Activated naive CD8-positive, alpha-beta T cell (primary cell): Measurements from ENCODE around the gene GAS6.

Experiments
- H3K27ac Mint-ChIP-seq: one replicate; pipeline ENCODE4 v1.8.0; 2021; ENCODE audit warnings: mixed read lengths
- H3K27me3 Mint-ChIP-seq: one replicate; pipeline ENCODE4 v1.8.0; 2021; ENCODE audit warnings: mixed read lengths
- H3K36me3 Mint-ChIP-seq: one replicate; pipeline ENCODE4 v1.8.0; 2021; ENCODE audit warnings: mixed read lengths
- H3K4me1 Mint-ChIP-seq: one replicate; pipeline ENCODE4 v1.8.0; 2021; ENCODE audit warnings: low read depth, mixed read lengths
- H3K4me3 Mint-ChIP-seq: one replicate; pipeline ENCODE4 v1.8.0; 2021; ENCODE audit warnings: mild to moderate bottlenecking, mixed read lengths
- H3K9me3 Mint-ChIP-seq: one replicate; pipeline ENCODE4 v1.8.0; 2021; ENCODE audit warnings: low read depth, mixed read lengths

GAS6 gene

GRCh38 chr13:113811081-113811928 is 52.6 kb downstream of the GAS6 start:
- H3K27me3 Mint-ChIP-seq = no peaks in the 10 kb centered on the region
- H3K4me1 Mint-ChIP-seq = peaks cover 6% of the 10 kb centered on the region
- H3K9me3 Mint-ChIP-seq = no peaks in the 10 kb centered on the region
- H3K36me3 Mint-ChIP-seq = no peaks in the 10 kb centered on the region
- no peak overlapping the region for H3K4me3 Mint-ChIP-seq
- no peak overlapping the region for H3K27ac Mint-ChIP-seq

DNA sequence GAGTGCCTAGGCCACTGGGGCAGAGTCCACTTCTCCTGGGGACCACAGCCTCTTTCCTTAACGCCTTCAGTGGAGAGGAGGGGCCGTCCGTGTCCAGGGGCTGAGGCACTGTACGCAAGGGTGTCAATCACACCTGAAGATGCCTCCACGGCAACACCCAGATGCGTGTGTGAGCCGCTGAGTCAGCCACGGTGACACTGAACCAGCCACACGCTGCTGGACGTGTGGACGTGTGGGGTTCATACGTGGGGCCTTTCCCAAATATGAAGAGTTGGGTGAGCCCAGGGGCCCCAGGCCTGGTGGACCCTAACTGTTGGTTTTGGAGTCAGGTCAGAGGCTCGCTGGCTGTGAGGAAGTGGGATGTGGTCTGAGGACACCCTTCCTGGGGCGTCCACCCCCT is 53.2 kb downstream of the GAS6 start:
- Mint-ChIP-seq H3K27ac (no peak overlapping the region), H3K4me3 (no peak overlapping the region), H3K9me3 (no peaks in the 10 kb centered on the region), H3K4me1 (no peaks in the 10 kb centered on the region), H3K36me3 (no peaks in the 10 kb centered on the region), H3K27me3 (no peaks in the 10 kb centered on the region)

DNA sequence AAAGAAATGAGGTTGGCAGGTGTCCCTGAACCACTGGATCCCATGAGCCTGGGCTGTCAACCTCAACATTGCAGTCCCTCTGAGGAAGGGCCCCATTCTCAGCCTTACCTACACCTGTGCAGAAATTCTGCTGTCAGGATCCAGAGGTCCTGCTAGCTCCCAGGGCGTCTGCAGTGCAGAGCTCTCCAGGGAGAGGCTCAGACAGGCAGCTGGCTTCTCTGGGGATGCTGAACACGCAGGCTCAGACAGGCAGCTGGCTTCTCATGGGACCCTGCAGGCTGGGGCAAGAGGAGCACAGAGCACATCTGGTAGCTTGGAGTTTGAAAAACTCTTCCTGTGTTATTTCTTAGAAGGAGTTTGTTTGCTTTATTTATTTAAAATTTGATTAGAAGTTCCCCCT is 53.9 kb downstream of the GAS6 start:
- Mint-ChIP-seq H3K27ac (no peak overlapping the region), H3K4me1 (no peaks in the 10 kb centered on the region), H3K9me3 (no peaks in the 10 kb centered on the region), H3K36me3 (no peaks in the 10 kb centered on the region), H3K4me3 (no peak overlapping the region), H3K27me3 (no peaks in the 10 kb centered on the region)

GRCh38 chr13:113808058-113808834 is 55.6 kb downstream of the GAS6 start:
- H3K4me1 Mint-ChIP-seq = no peaks in the 10 kb centered on the region
- no peaks in the 10 kb centered on the region for H3K36me3 Mint-ChIP-seq
- no peak overlapping the region for H3K4me3 Mint-ChIP-seq
- H3K27me3 Mint-ChIP-seq = no peaks in the 10 kb centered on the region
- no peaks in the 10 kb centered on the region for H3K9me3 Mint-ChIP-seq
- H3K27ac Mint-ChIP-seq = no peak overlapping the region

- no peaks in the 10 kb centered on the region for H3K9me3 Mint-ChIP-seq
- H3K27me3 Mint-ChIP-seq = no peaks in the 10 kb centered on the region
- H3K4me1 Mint-ChIP-seq = no peaks in the 10 kb centered on the region
- H3K4me3 Mint-ChIP-seq = no peak overlapping the region
- no peaks in the 10 kb centered on the region for H3K36me3 Mint-ChIP-seq
- no peak overlapping the region for H3K27ac Mint-ChIP-seq
Observed at GRCh38 chr13:113806526-113806925, 57.4 kb downstream of the GAS6 start.

- H3K9me3 Mint-ChIP-seq = no peaks in the 10 kb centered on the region
- H3K27me3 Mint-ChIP-seq = no peaks in the 10 kb centered on the region
- H3K36me3 Mint-ChIP-seq = no peaks in the 10 kb centered on the region
- H3K4me3 Mint-ChIP-seq = no peak overlapping the region
- H3K4me1 Mint-ChIP-seq = no peaks in the 10 kb centered on the region
- H3K27ac Mint-ChIP-seq = no peak overlapping the region
Observed at GRCh38 chr13:113806104-113806471, 57.8 kb downstream of the GAS6 start.

GRCh38 chr13:113805431-113806103 is 58.3 kb downstream of the GAS6 start:
- no peaks in the 10 kb centered on the region for H3K4me1 Mint-ChIP-seq
- H3K27me3 Mint-ChIP-seq = no peaks in the 10 kb centered on the region
- H3K27ac Mint-ChIP-seq = no peak overlapping the region
- no peaks in the 10 kb centered on the region for H3K36me3 Mint-ChIP-seq
- H3K9me3 Mint-ChIP-seq = no peaks in the 10 kb centered on the region
- no peak overlapping the region for H3K4me3 Mint-ChIP-seq

DNA sequence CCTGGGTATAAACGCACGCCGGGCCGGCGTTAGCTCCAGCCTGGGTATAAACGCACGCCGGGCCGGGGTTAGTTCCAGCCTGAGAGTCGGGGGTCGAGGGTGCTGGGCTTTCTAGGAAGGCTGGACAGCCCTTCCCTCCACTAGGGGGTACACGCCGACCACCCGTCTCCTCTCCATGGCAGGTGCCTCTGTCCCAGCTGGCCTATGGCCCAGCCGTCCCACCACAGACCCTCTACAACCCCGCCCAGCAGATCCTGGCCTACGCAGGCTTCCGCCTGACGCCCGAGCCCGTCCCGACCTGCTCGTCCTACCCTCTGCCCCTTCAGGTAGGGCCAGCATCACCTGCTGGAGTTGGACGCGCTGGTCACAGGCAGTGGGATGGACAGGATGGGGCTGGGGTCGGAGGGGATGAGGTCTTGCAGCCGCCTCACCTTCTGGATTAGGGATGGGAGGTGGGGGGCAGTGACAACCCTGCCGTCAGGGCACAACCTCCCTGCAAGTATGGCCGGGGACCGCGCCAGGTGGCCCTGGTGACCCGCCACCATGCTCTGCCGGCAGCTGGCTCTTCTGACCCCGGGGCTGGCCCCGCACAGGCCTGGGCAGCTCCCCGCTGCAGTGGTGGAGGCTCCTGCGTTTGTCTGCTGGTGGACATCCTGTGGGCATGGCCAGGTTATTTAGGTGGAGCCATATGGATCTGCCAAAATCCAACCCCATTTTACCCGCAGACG is 59.0 kb downstream of the GAS6 start:
- no peaks in the 10 kb centered on the region for H3K36me3 Mint-ChIP-seq
- H3K4me3 Mint-ChIP-seq = no peak overlapping the region
- H3K27me3 Mint-ChIP-seq = no peaks in the 10 kb centered on the region
- no peaks in the 10 kb centered on the region for H3K9me3 Mint-ChIP-seq
- no peak overlapping the region for H3K27ac Mint-ChIP-seq
- no peaks in the 10 kb centered on the region for H3K4me1 Mint-ChIP-seq

DNA sequence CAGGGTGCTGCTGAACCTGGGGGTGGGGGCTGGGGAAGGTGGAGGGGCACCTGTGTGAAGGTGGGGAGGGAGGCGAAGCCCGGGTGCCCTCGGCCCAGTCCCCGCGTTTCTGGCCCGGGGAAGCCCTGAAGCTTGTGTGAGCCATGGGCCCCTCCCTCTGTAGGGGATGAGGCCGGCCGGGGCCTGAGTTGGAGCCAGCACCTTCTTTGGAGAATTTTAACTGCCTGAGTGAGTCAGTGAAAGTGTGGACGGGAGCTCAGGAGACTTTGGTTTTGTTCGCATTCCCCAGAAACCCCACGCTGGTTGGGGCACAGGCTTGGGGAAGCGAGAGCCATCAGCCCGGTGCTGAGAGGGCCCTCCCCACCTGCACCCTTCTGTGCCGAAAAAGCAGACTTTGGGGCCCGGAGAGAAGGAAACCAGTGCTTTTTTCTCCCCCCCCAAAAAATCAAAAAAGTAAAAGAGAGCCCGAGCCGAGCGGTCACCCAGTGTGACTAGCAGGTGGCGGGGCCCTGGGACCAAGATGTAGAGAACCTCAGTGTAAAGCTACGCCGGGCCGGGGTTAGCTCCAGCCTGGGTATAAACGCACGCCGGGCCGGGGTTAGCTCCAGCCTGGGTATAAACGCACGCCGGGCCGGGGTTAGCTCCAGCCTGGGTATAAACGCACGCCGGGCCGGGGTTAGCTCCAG is 59.7 kb downstream of the GAS6 start:
- Mint-ChIP-seq H3K4me3 (no peak overlapping the region), H3K4me1 (no peaks in the 10 kb centered on the region), H3K9me3 (no peaks in the 10 kb centered on the region), H3K27ac (no peak overlapping the region), H3K27me3 (no peaks in the 10 kb centered on the region), H3K36me3 (no peaks in the 10 kb centered on the region)

DNA sequence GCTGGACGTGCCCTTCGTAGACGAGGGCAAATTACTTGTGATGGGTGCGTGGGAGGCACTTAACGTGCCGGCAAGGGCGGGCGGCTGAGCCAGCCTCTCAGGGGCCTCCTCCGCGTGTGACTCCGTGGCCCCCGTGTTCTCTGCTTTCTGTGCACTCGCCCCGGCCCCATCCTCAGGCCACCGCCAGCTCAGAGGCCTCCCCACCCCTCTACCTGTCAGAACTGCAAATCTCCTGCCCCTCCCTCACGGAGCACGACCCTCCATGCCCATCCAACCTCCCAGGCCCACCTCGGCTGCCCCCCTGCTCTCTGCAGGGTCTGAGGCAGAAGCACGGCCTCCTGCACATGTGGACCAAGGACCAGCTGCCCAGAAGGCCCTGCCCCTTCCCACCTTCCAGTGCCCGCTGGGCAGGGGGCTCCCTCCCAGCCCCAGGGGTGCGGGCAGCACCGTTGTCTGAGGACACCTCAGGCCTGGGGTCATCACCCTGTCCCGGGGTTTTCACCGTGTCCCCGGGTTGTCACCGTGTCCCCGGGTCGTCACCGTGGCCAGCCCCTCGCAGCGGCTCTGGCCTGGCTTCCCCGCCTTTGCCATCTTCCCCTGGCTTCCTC is 60.4 kb downstream of the GAS6 start:
- Mint-ChIP-seq H3K27ac (no peak overlapping the region), H3K36me3 (no peaks in the 10 kb centered on the region), H3K27me3 (no peaks in the 10 kb centered on the region), H3K4me3 (no peak overlapping the region), H3K9me3 (no peaks in the 10 kb centered on the region), H3K4me1 (no peaks in the 10 kb centered on the region)

DNA sequence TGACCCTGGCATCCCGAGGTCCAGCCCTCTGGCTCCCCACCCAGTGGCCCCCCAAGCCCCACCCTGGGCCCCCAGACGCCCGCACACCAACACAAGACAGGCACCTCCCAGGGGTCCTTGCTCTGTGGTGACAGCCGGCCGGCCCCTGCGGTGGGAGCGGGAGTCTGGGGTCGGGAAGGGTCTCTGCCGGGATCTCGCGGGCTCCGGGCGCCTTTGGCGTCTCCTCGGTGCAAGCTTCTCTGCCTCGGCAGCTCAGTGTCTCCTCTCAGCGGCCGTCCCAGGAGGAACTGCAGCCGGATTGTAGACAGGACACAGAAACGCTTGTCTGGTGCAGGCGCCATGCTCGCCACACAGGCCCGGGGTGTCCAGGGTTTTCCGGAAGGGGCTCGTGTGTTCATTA is 61.1 kb downstream of the GAS6 start:
- Mint-ChIP-seq H3K27ac (no peak overlapping the region), H3K9me3 (no peaks in the 10 kb centered on the region), H3K27me3 (no peaks in the 10 kb centered on the region), H3K36me3 (no peaks in the 10 kb centered on the region), H3K4me1 (no peaks in the 10 kb centered on the region), H3K4me3 (no peak overlapping the region)

DNA sequence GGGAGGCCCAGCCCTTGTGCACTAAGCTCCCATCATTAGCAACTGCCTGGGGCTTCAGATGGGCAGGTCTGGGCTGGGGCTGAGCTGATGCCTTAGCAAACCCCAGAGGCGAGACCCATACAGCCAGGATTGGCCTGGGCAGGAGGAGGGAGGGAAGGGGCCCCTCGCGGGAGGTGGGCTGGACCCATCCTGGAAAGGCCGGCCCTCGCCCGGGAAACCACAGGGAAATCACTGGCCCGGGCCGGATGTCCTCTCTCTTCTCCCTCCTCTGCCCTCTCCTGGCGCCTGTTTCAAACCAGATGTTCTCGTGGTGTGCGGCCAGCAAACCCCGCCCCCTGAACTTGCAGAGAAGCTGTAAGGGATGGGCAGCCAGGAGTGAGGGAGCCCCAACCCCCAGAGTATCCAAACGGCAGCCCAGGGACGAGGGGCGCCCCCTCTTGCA is 61.8 kb downstream of the GAS6 start:
- H3K9me3 Mint-ChIP-seq = no peaks in the 10 kb centered on the region
- no peak overlapping the region for H3K4me3 Mint-ChIP-seq
- no peaks in the 10 kb centered on the region for H3K27me3 Mint-ChIP-seq
- H3K27ac Mint-ChIP-seq = no peak overlapping the region
- H3K4me1 Mint-ChIP-seq = no peaks in the 10 kb centered on the region
- H3K36me3 Mint-ChIP-seq = no peaks in the 10 kb centered on the region

DNA sequence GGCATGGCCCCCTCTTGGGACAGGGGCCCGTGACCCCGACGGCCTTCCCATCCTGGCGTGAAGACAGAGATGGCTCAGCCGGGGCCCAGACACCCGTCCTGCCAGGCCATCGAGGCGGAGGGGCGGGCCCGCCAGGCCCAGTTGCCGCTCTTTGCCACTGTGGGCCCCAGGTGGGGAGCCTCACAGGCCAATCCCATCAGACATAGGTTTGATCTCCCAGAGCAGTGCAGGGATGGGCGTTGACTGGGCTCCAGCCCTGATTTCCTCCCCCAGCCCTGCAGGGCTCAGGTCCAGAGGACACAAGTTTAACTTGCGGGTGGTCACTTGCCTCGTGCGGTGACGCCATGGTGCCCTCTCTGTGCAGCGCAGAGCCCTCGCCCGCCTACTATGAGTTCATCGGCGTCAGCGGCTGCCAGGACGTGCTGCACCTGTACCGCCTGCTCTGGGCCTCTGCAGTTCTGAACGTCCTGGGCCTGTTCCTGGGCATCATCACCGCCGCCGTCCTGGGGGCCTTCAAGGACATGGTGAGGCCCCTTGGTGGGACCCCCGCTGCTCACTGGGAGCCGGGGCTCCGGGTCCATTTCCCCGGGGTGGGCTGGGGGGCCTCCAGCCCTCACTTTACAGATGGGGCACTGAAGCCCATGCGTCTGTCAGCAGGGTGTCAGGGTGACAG is 62.5 kb downstream of the GAS6 start:
- H3K4me1 Mint-ChIP-seq = no peaks in the 10 kb centered on the region
- H3K9me3 Mint-ChIP-seq = no peaks in the 10 kb centered on the region
- no peaks in the 10 kb centered on the region for H3K27me3 Mint-ChIP-seq
- no peaks in the 10 kb centered on the region for H3K36me3 Mint-ChIP-seq
- H3K27ac Mint-ChIP-seq = no peak overlapping the region
- H3K4me3 Mint-ChIP-seq = no peak overlapping the region

DNA sequence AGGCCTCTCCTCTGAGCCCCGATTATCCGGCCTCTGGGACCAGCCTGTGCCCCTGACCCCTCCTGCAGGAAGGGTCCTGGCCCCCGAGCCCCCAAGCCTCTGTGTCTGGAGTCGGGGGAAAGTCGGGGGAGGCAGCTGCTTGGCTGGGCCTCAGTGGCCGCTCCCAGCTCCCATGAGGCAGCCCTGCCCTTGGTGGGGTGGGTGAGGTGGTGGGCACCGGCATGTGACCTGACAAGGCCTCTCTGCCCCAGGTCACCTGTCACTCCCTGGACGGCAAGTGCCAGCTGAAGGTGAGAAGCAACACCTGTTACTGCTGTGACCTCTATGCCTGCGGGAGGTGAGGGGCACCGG is 63.3 kb downstream of the GAS6 start:
- Mint-ChIP-seq H3K4me3 (no peak overlapping the region), H3K27me3 (no peaks in the 10 kb centered on the region), H3K9me3 (no peaks in the 10 kb centered on the region), H3K36me3 (no peaks in the 10 kb centered on the region), H3K4me1 (no peaks in the 10 kb centered on the region), H3K27ac (no peak overlapping the region)
